ENCODE results near the gene PPM1L. TPM values are rescaled to one million over a fixed set of nuclear protein-coding genes. Genes with fewer than 3 reads are reported as not detected.

PPM1L gene
- polyA plus RNA-seq, 3 donors, result 6.9 to 7.9 (median 7.6) TPM

GRCh38 chr3:160763073-160763472, 7.0 kb downstream of the PPM1L start:
- no peak for DNase-seq

- DNase-seq, result no peak
Measured at GRCh38 chr3:160765211-160765610, 9.2 kb downstream of the PPM1L start.

GRCh38 chr3:160768031-160768430, 12.0 kb downstream of the PPM1L start:
- no peak for DNase-seq

- DNase-seq, result no peak
Measured at GRCh38 chr3:160768918-160769317, 12.9 kb downstream of the PPM1L start.

GRCh38 chr3:160771811-160772459, 15.9 kb downstream of the PPM1L start:
- DNase-seq, result no peak

- no peak for DNase-seq
Measured at GRCh38 chr3:160773722-160774121, 17.7 kb downstream of the PPM1L start.

- no peak for DNase-seq
Measured at GRCh38 chr3:160774172-160774571, 18.1 kb downstream of the PPM1L start.

- no peak for DNase-seq
Measured at GRCh38 chr3:160778480-160778879, 22.4 kb downstream of the PPM1L start.

- no peak for DNase-seq
Measured at GRCh38 chr3:160779040-160779439, 23.0 kb downstream of the PPM1L start.

GRCh38 chr3:160780245-160780644, 24.2 kb downstream of the PPM1L start:
- DNase-seq, result no peak

GRCh38 chr3:160781402-160781801, 25.4 kb downstream of the PPM1L start:
- no peak for DNase-seq

- no peak for DNase-seq
Measured at GRCh38 chr3:160781863-160782262, 25.8 kb downstream of the PPM1L start.

- no peak for DNase-seq
Measured at GRCh38 chr3:160784853-160785252, 28.8 kb downstream of the PPM1L start.

- DNase-seq, result no peak
Measured at GRCh38 chr3:160790726-160791125, 34.7 kb downstream of the PPM1L start.

- no peak for DNase-seq
Measured at GRCh38 chr3:160792540-160792939, 36.5 kb downstream of the PPM1L start.

- no peak for DNase-seq
Measured at GRCh38 chr3:160793722-160794252, 37.8 kb downstream of the PPM1L start.

- DNase-seq, result no peak
Measured at GRCh38 chr3:160796089-160796812, 40.2 kb downstream of the PPM1L start.

GRCh38 chr3:160796813-160797164, 40.8 kb downstream of the PPM1L start:
- no peak for DNase-seq

- DNase-seq, result no peak
Measured at GRCh38 chr3:160797356-160797755, 41.3 kb downstream of the PPM1L start.

GRCh38 chr3:160801386-160802118, 45.5 kb downstream of the PPM1L start:
- no peak for DNase-seq

- DNase-seq, result no peak
Measured at GRCh38 chr3:160804762-160805161, 48.7 kb downstream of the PPM1L start.

- DNase-seq, result no peak
Measured at GRCh38 chr3:160806094-160806493, 50.1 kb downstream of the PPM1L start.

GRCh38 chr3:160806686-160807085, 50.7 kb downstream of the PPM1L start:
- no peak for DNase-seq

All from renal pelvis (tissue), 4 donors.